A549 (cell line): ENCODE results near the gene B3GLCT.

Experiments used
- CTCF ChIP-seq: fragments of >200 bp; sonication (Bioruptor Twin); formaldehyde crosslinking; IDR thresholded peaks from 3 replicates; pipeline ENCODE4 v1.5.1; 2016
- EP300 ChIP-seq, 2 experiments: fragments of >200 bp; sonication (Bioruptor Twin); formaldehyde crosslinking; IDR thresholded peaks; 2 replicates in 1 of 2; 3 replicates in 1 of 2; pipeline ENCODE4 v1.6.1; 2016 to 2017
- MAFK ChIP-seq: fragments of 450-650 bp; IDR thresholded peaks from 2 replicates; pipeline ENCODE4 v1.6.1; 2014; ENCODE audit not compliant: partially characterized antibody
- PHF8 ChIP-seq: fragments of 200-600 bp; sonication (generic); IDR thresholded peaks from 2 replicates; pipeline ENCODE4 v1.6.1; 2016; ENCODE audit warnings: low read depth, mild to moderate bottlenecking, antibody characterized with exemption, moderate library complexity, borderline replicate concordance
- POLR2A ChIP-seq: IDR thresholded peaks from 2 replicates; pipeline ENCODE4 v1.6.1; 2012; ENCODE audit warnings: mild to moderate bottlenecking, low read length
- RAD21 ChIP-seq, 2 experiments: fragments of >200 bp in 1 of 2; sonication (Bioruptor Twin) in 1 of 2; formaldehyde crosslinking in 1 of 2; IDR thresholded peaks in 1 of 2; conservative IDR thresholded peaks in 1 of 2; 2 replicates in 1 of 2; 3 replicates in 1 of 2; pipeline ENCODE4 v1.6.1; 2012 to 2018; ENCODE audit warnings: inconsistent platforms in 1 of 2
- RNF2 ChIP-seq: fragments of 200-600 bp; sonication (generic); IDR thresholded peaks from 2 replicates; pipeline ENCODE4 v1.6.1; 2016; ENCODE audit warnings: low read depth, mild to moderate bottlenecking, antibody characterized with exemption, moderate library complexity, borderline replicate concordance
- SMC3 ChIP-seq: fragments of >200 bp; sonication (Bioruptor Twin); formaldehyde crosslinking; IDR thresholded peaks from 3 replicates; pipeline ENCODE4 v1.6.1; 2018; ENCODE audit warnings: inconsistent platforms
- SREBF2 ChIP-seq: fragments of 450-650 bp; IDR thresholded peaks from 2 replicates; pipeline ENCODE4 v1.6.1; 2014; ENCODE audit warnings: mild to moderate bottlenecking, moderate library complexity

GRCh38 chr13:31209172-31209840 is 9.5 kb downstream of the B3GLCT start:
- TF ChIP-seq SMC3: no peak
- no peak for TF ChIP-seq MAFK
- no peak for TF ChIP-seq CTCF
- TF ChIP-seq RNF2: no peak
- TF ChIP-seq POLR2A: no peak
- TF ChIP-seq EP300 (IDR thresholded peaks at IDR 0.05): no peak
- no peak for TF ChIP-seq SREBF2
- no peak for TF ChIP-seq PHF8
- TF ChIP-seq RAD21 (conservative IDR thresholded peaks at IDR 0.05 in 1 of 2, IDR thresholded peaks at IDR 0.05 in 1 of 2): no peak
